ENCODE measurements around the gene CAVIN3.

Gene CAVIN3

GRCh38 chr11:6332066-6332465 is 11.8 kb upstream of the CAVIN3 start:
- Mint-ChIP-seq H3K4me3 (no peak overlapping the region), H3K4me1 (no peaks in the 10 kb centered on the region), H3K27me3 (ENCODE audit: low read depth, poor library complexity) (peaks cover 14% of the 10 kb centered on the region), H3K36me3 (ENCODE audit: low read depth) (no peaks in the 10 kb centered on the region), H3K9me3 (no peaks in the 10 kb centered on the region), H3K27ac (no peak overlapping the region)
- DNase-seq, result no peak
- TF ChIP-seq CTCF (IDR thresholded peaks at IDR 0.05), result no peak

GRCh38 chr11:6328321-6328720 is 8.0 kb upstream of the CAVIN3 start:
- no peak for DNase-seq
- Mint-ChIP-seq H3K27ac (no peak overlapping the region), H3K36me3 (ENCODE audit: low read depth) (no peaks in the 10 kb centered on the region), H3K9me3 (no peaks in the 10 kb centered on the region), H3K27me3 (ENCODE audit: low read depth, poor library complexity) (peaks cover 12% of the 10 kb centered on the region), H3K4me1 (no peaks in the 10 kb centered on the region), H3K4me3 (no peak overlapping the region)
- no peak for TF ChIP-seq CTCF (IDR thresholded peaks at IDR 0.05)

- DNase-seq, result no peak
- Mint-ChIP-seq H3K4me3 (no peak overlapping the region), H3K36me3 (ENCODE audit: low read depth) (no peaks in the 10 kb centered on the region), H3K27me3 (ENCODE audit: low read depth, poor library complexity) (peaks cover 12% of the 10 kb centered on the region), H3K4me1 (no peaks in the 10 kb centered on the region), H3K27ac (no peak overlapping the region), H3K9me3 (no peaks in the 10 kb centered on the region)
- TF ChIP-seq CTCF (IDR thresholded peaks at IDR 0.05), result no peak
Observed at GRCh38 chr11:6327806-6328205, 7.5 kb upstream of the CAVIN3 start.

- peaks cover 12% of the 10 kb centered on the region for H3K27me3 Mint-ChIP-seq (ENCODE audit: low read depth, poor library complexity)
- no peak overlapping the region for H3K27ac Mint-ChIP-seq
- no peak for DNase-seq
- H3K9me3 Mint-ChIP-seq, result no peaks in the 10 kb centered on the region
- H3K4me3 Mint-ChIP-seq, result no peak overlapping the region
- TF ChIP-seq CTCF (IDR thresholded peaks at IDR 0.05), result no peak
- H3K4me1 Mint-ChIP-seq, result peaks cover 3% of the 10 kb centered on the region
- H3K36me3 Mint-ChIP-seq (ENCODE audit: low read depth), result no peaks in the 10 kb centered on the region
Observed at GRCh38 chr11:6326985-6327384, 6.7 kb upstream of the CAVIN3 start.

- no peak for TF ChIP-seq CTCF (IDR thresholded peaks at IDR 0.05)
- H3K27ac Mint-ChIP-seq, result no peak overlapping the region
- H3K27me3 Mint-ChIP-seq (ENCODE audit: low read depth, poor library complexity), result peaks cover 14% of the 10 kb centered on the region
- no peak for DNase-seq
- no peak overlapping the region for H3K4me3 Mint-ChIP-seq
- H3K4me1 Mint-ChIP-seq, result peaks cover 10% of the 10 kb centered on the region
- H3K36me3 Mint-ChIP-seq (ENCODE audit: low read depth), result no peaks in the 10 kb centered on the region
- H3K9me3 Mint-ChIP-seq, result no peaks in the 10 kb centered on the region
Observed at GRCh38 chr11:6326303-6326702, 6.0 kb upstream of the CAVIN3 start.

- Mint-ChIP-seq H3K9me3 (no peaks in the 10 kb centered on the region), H3K27me3 (ENCODE audit: low read depth, poor library complexity) (peaks cover 9% of the 10 kb centered on the region), H3K36me3 (ENCODE audit: low read depth) (no peaks in the 10 kb centered on the region), H3K4me3 (no peak overlapping the region), H3K4me1 (peaks cover 31% of the 10 kb centered on the region), H3K27ac (no peak overlapping the region)
- TF ChIP-seq CTCF (IDR thresholded peaks at IDR 0.05), result no peak
- DNase-seq, result no peak
Observed at GRCh38 chr11:6323291-6323905, 3.1 kb upstream of the CAVIN3 start.

All from nephron progenitor cell (in vitro differentiated cells).